ENCODE results near the gene C1orf216.
"Not testable (repeated sequence)": the region's sequence is repeated elsewhere in the genome, so short reads cannot be mapped to it uniquely, and the experiment has no call there.

GRCh38 chr1:35690103-35690502, 28.6 kb downstream of the C1orf216 start:
- not testable (repeated sequence) for TF ChIP-seq CTCF (IDR thresholded peaks at IDR 0.05; ENCODE audit: insufficient read depth, low read length, poor library complexity, severe bottlenecking); EZH2phosphoT487 (conservative IDR thresholded peaks at IDR 0.05; ENCODE audit: low read length)

Data from SU-DHL-6 (cell line).